T-helper 1 cell treated with Interleukin-12 subunit alpha and Interleukin-12 subunit beta and Interleukin-4 antibody, amounts not matched to agents 30 ng/mL and 1 ng/mL, for 36 hours (primary cell): ENCODE measurements around the gene PML. TPM values are rescaled to one million over a fixed set of nuclear protein-coding genes. Genes with fewer than 3 reads are reported as not detected.
"Not testable (repeated sequence)": the region's sequence is repeated elsewhere in the genome, so short reads cannot be mapped to it uniquely, and the experiment has no call there.

Experiments used
- intact Hi-C: fragments of 100-400 bp; cut with micrococcal nuclease; formaldehyde crosslinking; loops from one replicate; pipeline ENCODE4 v1.15.1; 2024
- total RNA-seq: library from RNA; stranded (reverse); gene quantifications from 2 replicates; pipeline ENCODE4 v1.2.3, GENCODE V29; 2022

The PML gene
- total RNA-seq, 1 donor from 2014 or later = 111 TPM

DNA sequence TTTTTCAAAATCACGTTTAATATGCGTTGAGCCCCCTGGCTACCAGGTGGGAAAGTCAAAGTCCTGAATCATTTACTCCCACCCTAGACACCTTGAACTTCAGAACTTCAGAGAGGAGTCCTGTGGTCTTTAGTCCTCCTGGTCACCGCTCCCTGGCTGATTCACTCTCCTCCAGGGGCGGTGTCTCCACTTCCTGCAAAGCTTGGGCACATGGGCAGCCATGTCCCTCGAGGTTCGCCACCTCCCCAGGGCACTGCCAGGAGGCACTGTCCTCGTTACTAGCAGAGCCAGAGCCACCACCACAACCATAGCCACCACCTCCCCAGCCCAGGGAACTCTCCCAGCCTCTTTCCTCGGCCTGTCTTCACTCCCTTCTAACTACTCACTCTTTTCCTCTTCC, 37.2 kb upstream of the PML start:
- intact Hi-C loops = no loop called here

DNA sequence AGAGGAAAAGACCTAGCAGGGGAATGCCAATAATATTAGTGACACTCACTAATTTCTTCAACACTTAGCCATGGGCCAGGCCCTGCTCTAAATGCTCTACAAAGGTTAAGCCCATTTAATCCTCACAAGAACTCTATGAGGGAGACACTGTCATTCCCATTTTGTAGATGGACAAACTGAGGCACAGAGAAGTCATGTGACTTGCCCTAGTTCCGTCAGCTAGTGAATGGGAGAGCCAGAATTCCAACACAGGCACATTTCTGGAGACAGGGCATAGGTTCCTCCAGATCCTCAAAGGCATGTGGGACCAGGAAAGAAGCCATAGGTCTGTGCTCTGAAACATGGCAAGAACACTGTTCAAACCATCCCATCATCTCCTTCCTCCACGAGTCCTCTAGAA, 36.7 kb upstream of the PML start:
- intact Hi-C loops = no loop called here

DNA sequence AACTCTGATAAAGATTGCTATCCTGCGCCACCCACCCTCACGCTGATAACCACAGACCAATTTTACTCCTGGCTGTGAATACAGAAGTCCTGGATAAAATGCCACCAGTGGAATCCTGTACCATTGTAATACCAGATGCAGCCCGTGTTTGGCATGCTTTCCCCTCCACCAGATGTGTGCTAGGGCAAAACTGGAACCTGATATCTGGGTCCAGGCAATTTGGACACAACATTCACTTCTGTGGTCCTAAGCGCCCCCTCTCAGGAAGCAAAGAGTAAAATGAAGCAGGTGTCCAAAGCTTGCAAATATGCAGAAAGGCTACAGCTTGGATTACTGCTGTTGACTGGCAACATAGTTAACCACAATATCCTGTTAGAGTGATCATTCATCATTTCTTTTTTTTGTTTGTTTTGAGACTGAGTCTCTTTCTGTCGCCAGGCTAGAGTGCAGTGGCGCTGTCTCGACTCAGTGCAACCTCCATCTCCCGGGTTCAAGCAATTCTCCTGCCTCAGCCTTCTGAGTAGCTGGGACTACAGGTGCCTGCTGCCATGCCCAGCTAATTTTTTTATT, 35.4 kb upstream of the PML start:
- intact Hi-C loops = loop anchor here (1.0 kb wide), 1 partner anchor 32 kb away; no protein-coding TSS in a partner anchor

DNA sequence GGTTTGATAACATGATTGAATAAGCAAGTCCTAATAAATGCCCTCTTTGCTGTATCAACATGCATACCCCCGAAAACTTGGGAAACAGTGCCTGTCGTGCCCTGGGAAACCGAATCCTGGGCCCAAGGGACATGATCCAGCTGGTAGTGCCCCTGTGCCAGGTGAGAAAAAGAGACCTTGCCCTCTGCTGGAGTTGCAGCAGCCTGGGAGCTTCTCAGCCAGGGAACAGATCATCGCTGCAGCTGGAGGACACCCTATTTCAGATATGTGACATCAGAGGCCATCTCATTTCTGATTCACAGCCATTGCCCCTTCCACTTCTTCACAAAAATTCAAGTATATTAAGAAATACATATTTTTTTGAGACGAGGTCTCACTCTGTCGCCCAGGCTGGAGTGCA, 34.7 kb upstream of the PML start:
- intact Hi-C loops = loop anchor here (1.0 kb wide), 1 partner anchor 32 kb away; no protein-coding TSS in a partner anchor

DNA sequence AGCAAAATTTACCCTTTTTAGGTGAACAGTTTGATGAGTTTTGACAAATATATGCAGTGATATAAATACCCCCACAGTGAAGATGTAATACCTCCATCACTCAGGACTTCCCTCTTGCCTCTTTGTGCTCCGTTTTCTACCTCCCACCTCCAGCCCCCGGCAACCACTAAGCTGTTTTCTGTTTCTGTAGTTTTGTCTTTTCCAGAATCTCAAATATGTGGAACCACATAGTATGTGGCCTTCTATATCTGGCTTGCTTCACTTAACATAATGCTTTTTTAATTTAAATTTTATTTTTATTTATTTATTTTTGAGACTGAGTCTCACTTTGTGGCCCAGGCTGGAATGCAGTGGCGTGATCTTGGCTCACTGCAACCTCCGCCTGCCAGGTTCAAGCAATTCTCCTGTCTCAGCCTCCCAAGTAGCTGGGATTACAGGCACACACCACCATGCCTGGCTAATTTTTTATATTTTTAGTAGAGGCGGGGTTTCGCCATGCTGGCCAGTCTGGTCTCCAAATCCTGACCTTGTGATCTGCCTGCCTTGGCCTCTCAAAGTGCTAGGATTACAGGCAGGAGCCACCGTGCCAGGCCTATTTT, 33.9 kb upstream of the PML start:
- intact Hi-C loops = not testable (repeated sequence)

DNA sequence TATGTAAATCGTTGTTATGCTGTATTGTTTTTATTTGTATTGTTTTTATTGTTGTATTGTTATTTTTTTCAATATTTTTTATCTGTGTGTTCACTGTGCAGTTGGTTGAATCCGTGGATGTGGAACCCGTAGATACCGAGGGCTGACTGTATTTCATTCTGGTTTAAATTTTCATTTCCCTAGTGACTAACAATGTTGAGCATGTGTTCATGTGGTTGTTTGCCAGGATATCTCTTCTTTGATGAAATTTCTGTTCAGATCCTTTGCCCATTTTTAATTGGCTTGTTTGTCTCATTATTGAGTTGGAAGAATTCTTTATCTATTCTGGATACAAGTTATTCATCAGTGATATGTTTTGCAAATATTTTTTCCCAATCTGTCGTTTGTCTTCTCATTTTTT, 32.1 kb upstream of the PML start:
- intact Hi-C loops = no loop called here

DNA sequence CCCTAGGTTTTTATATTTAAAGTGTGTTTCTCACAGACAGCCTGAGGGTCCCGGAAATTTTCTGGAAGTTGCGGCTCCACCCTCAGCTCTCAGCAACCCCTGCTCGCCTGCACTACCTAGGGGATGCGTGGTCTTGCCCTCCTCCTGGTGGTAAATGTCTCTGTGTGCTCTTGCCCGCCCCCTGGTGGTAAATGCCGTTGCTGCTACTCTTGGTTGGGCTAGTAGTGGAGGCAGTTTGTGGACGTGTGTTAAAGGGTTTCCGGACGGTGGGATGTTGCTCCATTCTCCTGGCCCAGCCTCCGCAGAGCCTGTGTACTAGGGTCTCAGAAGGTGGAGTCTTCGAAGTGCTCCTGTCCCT, 29.8 kb upstream of the PML start:
- intact Hi-C loops = loop anchor here (1.0 to 2.0 kb wide), 4 partner anchors 13 to 90 kb away; partner anchors contain the start of gene LOXL1

DNA sequence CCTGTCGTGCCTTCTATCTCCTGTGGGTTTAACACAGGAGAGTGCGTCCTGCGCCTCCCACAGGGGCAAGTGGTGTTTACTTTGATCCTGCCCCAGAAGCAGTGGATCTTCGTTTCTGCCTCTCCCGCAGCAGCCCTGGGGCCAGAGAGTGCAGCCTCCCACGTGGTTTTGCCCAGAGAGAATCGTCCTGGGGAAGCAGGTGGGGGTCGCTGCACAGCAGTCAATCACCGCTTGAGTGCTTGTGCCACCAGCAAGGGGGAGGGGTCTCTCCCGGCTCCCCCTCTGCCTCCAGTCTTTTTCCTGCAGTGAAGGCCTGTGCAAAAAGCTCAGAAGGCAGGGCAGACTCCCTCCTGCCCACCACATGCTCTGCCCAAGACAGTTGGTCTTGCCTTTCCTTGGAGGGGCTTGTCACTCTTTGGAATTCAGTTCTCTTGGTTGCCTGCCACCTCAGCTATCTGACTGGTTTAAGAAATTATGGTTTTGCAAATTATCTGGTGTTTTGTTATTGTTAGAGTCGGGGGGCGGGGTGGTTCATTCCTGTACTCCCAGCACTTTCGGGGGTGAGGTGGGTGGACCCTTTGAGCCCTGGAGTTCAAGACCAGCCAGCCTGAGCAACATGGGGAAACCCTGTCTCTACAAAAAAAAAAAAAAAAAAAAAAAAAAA, 29.3 kb upstream of the PML start:
- intact Hi-C loops = loop anchor here (2.0 kb wide), 1 partner anchor 38 kb away; the partner anchor contains the start of gene LOXL1

DNA sequence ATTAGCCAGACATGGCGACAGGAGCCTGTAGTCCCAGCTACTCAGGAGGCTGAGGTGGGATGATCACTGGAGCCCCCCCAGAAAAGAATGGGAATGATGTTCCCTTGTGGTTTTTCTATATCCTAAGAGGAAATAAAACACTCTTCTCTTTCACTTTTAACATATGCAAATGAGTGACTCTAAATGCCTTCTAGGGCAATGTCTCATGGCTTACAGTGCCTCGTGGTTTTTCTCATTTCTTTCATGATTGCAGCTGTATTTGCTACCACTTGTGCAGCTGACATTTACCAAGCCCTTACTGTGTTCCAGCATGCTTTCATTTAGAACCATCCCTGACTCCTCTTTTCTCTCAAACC, 28.8 kb upstream of the PML start:
- intact Hi-C loops = loop anchor here (2.0 kb wide), 1 partner anchor 39 kb away; the partner anchor contains the start of gene LOXL1

DNA sequence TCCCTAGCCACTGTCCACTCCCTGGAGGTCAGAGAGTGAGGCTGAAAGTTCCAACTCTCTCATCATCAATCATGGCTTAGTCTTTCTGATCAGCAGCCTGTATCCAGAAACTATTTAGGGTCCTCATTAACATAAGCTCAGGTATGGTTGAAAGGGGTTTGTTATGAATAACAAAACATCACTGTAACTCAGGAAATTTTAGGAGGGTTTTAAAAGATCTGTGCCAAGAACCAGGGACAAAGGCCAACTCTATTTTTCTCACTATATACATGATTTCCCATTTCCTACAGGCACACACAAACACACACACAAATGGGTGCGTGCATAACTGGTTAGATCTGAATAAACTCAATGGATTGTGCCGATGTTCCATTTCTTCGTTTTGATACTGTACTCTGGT, 26.1 kb upstream of the PML start:
- intact Hi-C loops = no loop called here

DNA sequence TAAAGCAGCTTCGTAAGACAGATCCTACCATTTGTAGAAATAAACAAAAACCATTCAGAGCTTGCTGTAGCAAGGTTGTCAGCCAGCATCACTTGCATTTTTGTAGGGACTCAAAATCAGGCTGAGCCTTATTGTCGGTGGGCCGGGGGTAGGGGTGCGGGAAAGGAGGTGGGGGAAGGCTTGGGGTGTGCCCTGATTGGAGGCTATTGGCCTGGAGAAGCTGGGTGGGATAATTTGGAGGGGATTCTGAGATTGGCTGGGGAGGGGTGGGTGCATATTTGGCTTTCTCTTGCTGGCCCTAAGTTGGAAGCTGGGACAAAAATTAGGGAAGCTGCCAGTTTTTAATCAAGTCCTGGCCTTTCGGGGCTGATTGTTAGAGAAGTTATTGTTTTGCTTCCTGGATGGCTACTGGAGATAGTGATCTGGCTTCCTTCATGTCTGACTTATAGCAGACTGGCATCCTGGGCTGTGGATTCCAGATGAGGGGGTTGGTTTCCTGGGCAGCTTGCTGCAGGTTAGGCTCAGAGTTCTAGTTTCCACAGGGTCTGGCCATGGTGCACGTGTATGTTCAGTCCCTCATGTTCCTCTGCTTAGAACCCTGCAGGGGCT, 25.3 kb upstream of the PML start:
- intact Hi-C loops = no loop called here

DNA sequence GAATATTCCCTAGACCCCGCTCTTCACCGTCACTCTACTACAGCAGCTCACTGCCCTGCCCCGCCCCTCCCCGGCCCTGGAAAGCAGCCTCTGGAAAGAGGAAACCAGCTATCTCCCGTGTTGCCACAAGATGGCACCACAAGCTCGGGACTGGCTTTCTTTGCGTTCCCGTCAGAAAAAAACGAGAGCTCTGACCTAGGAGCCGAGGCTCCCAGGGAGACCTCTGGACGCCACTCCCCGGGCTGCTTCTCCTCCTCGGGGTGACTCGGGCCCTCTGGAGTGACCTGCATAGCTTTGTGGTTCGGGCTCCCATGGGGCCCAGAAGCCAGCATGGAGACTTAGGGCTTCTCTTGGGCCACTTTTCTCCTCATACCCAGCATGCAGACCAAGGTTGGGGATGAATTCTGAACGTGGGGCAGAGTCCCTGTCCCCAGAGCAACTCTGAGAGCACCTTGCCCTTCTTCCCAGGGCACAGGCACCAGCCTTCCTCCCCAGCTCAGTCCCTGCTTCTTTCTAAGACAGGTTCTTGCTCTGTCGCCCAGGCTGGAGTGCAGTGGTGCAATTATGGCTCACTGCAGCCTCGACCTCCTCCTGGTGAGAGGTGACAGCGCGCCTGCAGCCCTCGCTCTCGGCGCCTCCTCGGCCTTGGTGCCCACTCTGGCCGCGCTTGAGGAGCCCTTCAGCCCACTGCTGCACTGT, 21.4 kb upstream of the PML start:
- intact Hi-C loops = loop anchor here (1.0 to 5.0 kb wide), 6 partner anchors 21 to 349 kb away; partner anchors contain the start of gene PML

DNA sequence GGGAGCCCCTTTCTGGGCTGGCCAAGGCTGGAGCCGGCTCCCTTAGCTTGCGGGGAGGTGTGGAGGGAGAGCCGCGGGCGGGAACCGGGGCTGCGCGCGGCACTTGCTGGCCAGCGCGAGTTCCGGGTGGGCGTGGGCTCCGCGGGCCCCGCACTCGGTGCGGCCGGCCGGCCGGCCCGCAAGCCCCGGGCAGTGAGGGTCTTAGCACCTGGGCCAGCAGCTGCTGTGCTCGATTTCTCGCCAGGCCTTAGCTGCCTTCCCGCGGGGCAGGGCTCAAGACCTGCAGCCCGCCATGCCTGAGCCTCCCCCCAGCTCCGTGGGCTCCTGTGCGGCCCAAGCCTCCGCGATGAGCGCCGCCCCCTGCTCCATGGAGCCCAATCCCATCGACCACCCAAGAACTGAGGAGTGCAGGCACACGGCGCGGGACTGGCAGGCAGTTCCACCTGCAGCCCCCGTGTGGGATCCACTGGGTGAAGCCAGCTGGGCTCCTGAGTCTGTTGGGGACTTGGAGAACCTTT, 20.8 kb upstream of the PML start:
- intact Hi-C loops = loop anchor here (1.0 to 5.0 kb wide), 6 partner anchors 21 to 349 kb away; partner anchors contain the start of gene PML

DNA sequence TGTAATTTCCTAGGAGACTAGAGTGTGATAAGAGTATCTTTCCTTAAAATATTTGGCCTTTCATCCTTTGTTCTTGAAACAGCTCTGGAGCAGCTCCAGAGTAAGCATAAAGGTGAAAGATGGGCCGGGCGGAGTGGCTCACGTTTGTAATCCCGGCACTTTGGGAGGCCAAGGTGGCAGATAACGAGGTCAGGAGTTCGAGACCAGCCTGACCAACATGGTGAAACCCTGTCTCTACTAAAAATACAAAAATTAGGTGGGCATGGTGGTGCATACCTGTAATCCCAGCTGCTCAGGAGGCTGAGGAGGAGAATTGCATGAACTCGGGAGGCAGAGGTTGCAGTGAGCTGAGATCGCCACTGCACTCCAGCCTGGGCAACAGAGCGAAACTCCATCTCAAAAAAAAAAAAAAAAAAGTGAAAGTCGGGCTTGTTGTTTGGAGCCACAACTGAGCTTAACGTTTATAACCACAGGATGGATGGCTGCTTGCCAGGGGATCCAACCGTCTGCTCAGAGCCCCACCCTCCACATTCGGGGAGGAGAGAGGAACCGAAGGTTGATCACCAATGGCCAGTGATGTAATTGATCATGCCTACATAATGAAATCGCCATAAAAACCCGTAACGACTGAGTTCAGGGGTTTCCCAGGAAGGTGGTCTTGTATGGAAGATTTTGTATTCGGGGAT, 18.9 kb upstream of the PML start:
- intact Hi-C loops = not testable (repeated sequence)

DNA sequence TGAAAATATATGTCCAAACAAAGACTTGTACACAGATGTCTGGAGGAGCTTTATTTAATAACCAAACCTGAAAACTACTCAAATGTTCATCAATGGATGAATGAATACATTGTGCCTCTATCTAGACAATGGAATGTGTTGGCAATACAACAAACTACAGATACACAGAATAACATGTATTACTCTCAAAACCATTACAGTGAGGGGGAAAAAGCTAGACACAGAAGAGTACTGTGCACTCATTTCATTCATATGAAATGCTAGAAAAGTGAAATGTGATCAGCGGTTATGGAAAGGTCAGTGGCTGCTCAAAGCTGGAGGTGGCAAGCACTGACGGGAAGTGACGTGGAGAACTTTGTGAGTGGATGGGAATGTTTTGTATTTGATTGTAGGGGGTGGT, 15.6 kb upstream of the PML start:
- intact Hi-C loops = no loop called here

DNA sequence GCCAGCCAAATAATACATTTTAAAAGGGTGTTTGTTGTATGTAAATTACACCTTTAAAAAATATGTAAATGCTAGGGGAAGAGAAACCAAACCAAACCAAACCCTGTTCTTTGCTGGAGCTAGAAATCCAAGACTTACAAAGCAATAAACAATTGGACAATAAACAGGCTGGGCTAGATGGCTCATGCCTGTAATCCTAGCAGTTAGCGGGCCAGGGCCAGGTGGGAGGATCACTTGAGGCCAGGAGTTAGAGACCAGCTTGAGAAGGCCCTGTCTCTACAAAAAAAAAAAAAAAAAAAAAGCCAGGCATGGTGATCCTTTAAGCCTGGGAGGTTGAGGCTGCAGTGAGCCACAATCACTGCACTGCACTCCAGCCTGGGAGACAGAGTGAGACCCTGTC, 14.9 kb upstream of the PML start:
- intact Hi-C loops = no loop called here

DNA sequence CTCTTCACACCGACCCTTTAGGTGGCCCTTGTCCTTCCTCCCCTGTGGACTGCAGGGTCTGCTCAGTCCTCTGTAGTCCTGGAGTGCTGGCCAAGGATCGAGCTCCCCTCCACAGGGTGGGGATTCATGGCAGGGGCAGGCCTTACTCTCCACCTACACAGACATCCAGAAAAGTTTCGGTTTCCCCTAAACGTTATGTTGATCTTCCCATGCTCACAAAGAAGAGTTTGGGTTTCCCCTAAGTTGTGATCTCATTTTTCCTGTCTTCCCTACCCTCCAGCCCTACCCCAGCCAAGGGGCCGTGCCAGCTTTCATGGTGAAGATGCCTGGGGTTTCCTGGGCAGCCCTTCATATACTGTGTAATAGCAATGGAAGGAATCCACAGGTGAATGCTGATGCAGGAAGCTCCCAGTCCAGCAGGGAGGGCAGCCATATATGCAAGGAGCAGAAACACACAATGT, 12.7 kb upstream of the PML start:
- intact Hi-C loops = no loop called here

DNA sequence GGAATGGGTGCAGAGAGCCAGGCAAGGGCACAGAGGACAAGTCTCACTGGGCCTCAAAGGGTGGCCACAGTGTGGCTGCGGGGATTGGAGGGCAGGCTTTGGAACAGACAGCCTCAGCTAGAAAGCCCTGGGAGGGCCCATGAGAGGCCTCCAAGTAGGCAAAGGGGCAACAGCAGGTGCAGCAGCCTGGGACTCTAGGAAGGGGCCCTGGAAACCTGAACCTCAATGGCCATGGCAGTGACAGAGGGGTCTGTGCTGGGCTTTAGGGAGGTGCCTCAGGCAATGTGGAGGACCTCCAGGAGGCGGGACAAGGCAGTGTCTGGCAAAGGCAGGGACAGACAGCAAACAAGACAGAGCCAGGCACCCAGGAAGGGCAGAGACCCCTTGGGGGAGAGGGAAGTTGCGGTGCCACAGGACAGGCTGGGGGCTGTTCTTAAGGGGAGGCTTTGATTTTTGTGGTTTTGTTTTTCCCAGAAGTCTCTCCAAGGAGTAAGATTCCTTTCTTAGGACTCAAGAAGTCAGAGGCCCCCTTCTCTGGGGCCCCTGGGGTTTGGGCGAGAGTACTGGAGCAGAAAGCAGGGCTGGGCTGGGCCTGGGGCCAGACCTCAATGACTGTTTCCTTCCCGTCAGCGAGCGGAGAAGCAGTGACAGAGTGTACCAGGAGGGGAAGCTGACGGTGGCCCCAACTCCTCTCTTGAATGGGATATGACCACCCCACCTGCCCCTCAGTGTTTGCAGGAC, 12.1 kb upstream of the PML start:
- intact Hi-C loops = no loop called here

DNA sequence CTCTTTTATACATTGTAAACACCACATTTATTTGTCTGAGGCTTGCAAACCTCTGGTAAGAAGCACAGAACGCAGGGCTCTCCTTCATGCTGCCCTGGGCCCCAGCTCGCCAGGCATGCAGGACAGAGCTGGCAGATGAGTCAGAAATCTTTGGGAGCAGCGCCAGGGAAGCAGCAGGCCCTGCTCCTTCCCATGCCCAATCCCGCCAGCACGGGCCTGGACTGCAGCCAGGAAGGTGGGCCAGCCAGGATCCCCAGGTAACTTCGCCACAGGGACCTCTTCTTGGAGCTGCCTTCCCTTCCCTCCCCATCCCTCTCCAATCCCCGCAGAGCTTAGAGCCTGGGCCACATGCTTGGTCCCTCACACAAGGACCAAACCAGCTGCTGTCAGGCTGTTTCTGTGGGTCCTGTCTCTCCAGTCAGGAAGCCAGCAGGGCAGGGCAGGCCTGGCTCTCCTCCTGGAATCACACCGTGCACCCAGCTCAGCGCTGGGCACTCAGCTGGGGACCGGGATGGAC, 11.2 kb upstream of the PML start:
- intact Hi-C loops = no loop called here

DNA sequence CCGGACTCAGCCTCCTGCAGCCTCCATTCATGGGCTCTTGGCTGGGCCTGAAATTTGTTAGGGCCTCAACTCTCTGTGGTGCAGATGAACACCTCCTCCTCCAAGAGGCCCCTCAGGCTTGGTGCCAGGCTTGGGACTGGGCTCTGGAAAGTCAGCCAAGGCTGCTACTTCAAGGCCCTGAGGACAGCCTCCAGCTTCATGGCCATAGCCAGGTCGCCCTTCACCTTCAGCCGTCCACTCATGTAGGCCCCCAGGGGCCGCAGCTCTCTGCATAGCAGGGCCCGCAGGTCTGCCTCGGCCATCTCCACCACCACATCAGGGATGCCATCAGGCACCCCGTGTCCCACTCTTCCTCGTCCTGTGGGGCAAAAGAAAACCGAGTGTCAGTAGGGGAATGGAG, 10.7 kb upstream of the PML start:
- intact Hi-C loops = no loop called here
